IMR-90 (cell line): ENCODE results near the gene AGBL5. TPM values are rescaled to one million over a fixed set of nuclear protein-coding genes. Genes with fewer than 3 reads are reported as not detected.

Source experiments
- ATAC-seq: fragments of 200-7000 bp; cut with Tn5 transposase; 2 replicates; pipeline ENCODE4 v1.9.1; 2020; ENCODE audit warnings: low read depth, mild to moderate bottlenecking, moderate library complexity
- BruUV-seq: library from RNA; stranded (reverse); fragments of 400-500 nt; replicated peaks from 2 replicates; lab custom pipeline; 2021; lab: Mats Ljungman, UMichigan
- CTCF ChIA-PET: fragments of 300-600 bp; formaldehyde crosslinking; extraction: SDS; loops from one replicate; lab custom pipeline; 2021; ENCODE audit warnings: antibody characterized with exemption; lab: Yijun Ruan, JAX
- POLR2A ChIA-PET: fragments of 300-600 bp; sonication (Branson Sonifier 250); formaldehyde crosslinking; loops from one replicate; lab custom pipeline; 2022; ENCODE audit warnings: antibody characterized with exemption; ENCODE audit not compliant: unreplicated experiment; lab: Charles Lee
- DNase-seq: peaks from one replicate; pipeline ENCODE4 v3.0.0; 2013
- H2AFZ ChIP-seq: replicated peaks from 2 replicates; pipeline ENCODE3; 2013; ENCODE audit warnings: low read length, mild to moderate bottlenecking; ENCODE audit not compliant: poor library complexity
- H2AK5ac ChIP-seq: 2 replicates; pipeline ENCODE4 v1.6.1; 2013; ENCODE audit warnings: low read depth, low read length, inconsistent platforms
- H2AK9ac ChIP-seq: replicated peaks from 2 replicates; pipeline ENCODE3; 2013; ENCODE audit warnings: mild to moderate bottlenecking, low read depth, low read length, moderate library complexity; ENCODE audit not compliant: poor library complexity
- H2BK120ac ChIP-seq: 2 replicates; pipeline ENCODE4 v1.6.1; 2013; ENCODE audit warnings: low read depth, low read length, inconsistent platforms
- H2BK15ac ChIP-seq: 3 replicates; pipeline ENCODE4 v1.6.1; 2013; ENCODE audit warnings: low read depth, low read length, inconsistent platforms
- H2BK20ac ChIP-seq: 2 replicates; pipeline ENCODE4 v1.6.1; 2013; ENCODE audit warnings: low read depth, mild to moderate bottlenecking, inconsistent platforms, low read length, moderate library complexity
- H2BK5ac ChIP-seq: 2 replicates; pipeline ENCODE4 v1.6.1; 2013; ENCODE audit warnings: mild to moderate bottlenecking, low read depth, low read length, inconsistent platforms; ENCODE audit not compliant: poor library complexity, severe bottlenecking
- H3K14ac ChIP-seq: replicated peaks from 2 replicates; pipeline ENCODE4 v1.6.1; 2013; ENCODE audit warnings: low read depth, low read length, inconsistent platforms
- H3K18ac ChIP-seq: 2 replicates; pipeline ENCODE4 v1.6.1; 2013; ENCODE audit warnings: low read depth, low read length, control low read depth
- H3K23ac ChIP-seq: 2 replicates; pipeline ENCODE4 v1.6.1; 2013; ENCODE audit warnings: low read depth, low read length, inconsistent platforms
- H3K27ac ChIP-seq: 2 replicates; pipeline ENCODE4 v1.5.1; 2013; ENCODE audit warnings: mild to moderate bottlenecking, control low read depth, low read length; ENCODE audit not compliant: insufficient read depth
- H3K27me3 ChIP-seq: 2 replicates; pipeline ENCODE4 v1.6.1; 2013; ENCODE audit warnings: low read length; ENCODE audit not compliant: control insufficient read depth, insufficient read depth
- H3K36me3 ChIP-seq: 2 replicates; pipeline ENCODE4 v1.6.1; 2013; ENCODE audit warnings: low read length, mixed read lengths; ENCODE audit not compliant: control insufficient read depth, insufficient read depth
- H3K4ac ChIP-seq: 2 replicates; pipeline ENCODE4 v1.6.1; 2013; ENCODE audit warnings: low read depth, low read length, inconsistent platforms
- H3K4me1 ChIP-seq: 2 replicates; pipeline ENCODE4 v1.6.1; 2013; ENCODE audit warnings: low read length, mixed read lengths; ENCODE audit not compliant: control insufficient read depth, insufficient read depth
- H3K4me2 ChIP-seq: 2 replicates; pipeline ENCODE4 v1.6.1; 2013; ENCODE audit warnings: low read depth, mild to moderate bottlenecking, control low read depth, low read length, moderate library complexity
- H3K4me3 ChIP-seq: 2 replicates; pipeline ENCODE4 v1.5.1; 2013; ENCODE audit warnings: low read depth, mild to moderate bottlenecking, control low read depth, low read length, moderate library complexity; ENCODE audit not compliant: insufficient read depth
- H3K56ac ChIP-seq: 2 replicates; pipeline ENCODE4 v1.6.1; 2013; ENCODE audit warnings: low read length, inconsistent platforms; ENCODE audit not compliant: insufficient read depth; ENCODE audit errors: extremely low read depth
- H3K79me1 ChIP-seq, 2 experiments: 2 replicates each; pipeline ENCODE4 v1.6.1; 2013; ENCODE audit warnings: low read length in 2 of 2, inconsistent platforms in 1 of 2, low read depth in 1 of 2
- H3K9ac ChIP-seq: 2 replicates; pipeline ENCODE4 v1.6.1; 2013; ENCODE audit warnings: low read depth, low read length, control low read depth
- H3K9me1 ChIP-seq: 2 replicates; pipeline ENCODE4 v1.6.1; 2013; ENCODE audit warnings: low read length, inconsistent platforms; ENCODE audit not compliant: insufficient read depth
- H3K9me3 ChIP-seq: 2 replicates; pipeline ENCODE4 v1.6.1; 2013; ENCODE audit warnings: low read length; ENCODE audit not compliant: control insufficient read depth, insufficient read depth
- H4K20me1 ChIP-seq: 2 replicates; pipeline ENCODE4 v1.6.1; 2013; ENCODE audit warnings: low read length, inconsistent platforms; ENCODE audit not compliant: insufficient read depth
- H4K5ac ChIP-seq: 2 replicates; pipeline ENCODE4 v1.6.1; 2013; ENCODE audit warnings: mild to moderate bottlenecking, low read depth, low read length, control low read depth
- H4K8ac ChIP-seq, 2 experiments: 2 replicates each; pipeline ENCODE4 v1.6.1; 2013; ENCODE audit warnings: low read depth in 2 of 2, low read length in 2 of 2, control low read depth in 1 of 2, inconsistent platforms in 1 of 2
- H4K91ac ChIP-seq: 2 replicates; pipeline ENCODE4 v1.6.1; 2013; ENCODE audit warnings: low read depth, low read length, inconsistent platforms; ENCODE audit not compliant: insufficient read depth
- BHLHE40 ChIP-seq: fragments of 150-350 bp; IDR thresholded peaks from 2 replicates; pipeline ENCODE4 v1.6.1; 2016; ENCODE audit warnings: mild to moderate bottlenecking, low read depth, low read length
- CEBPB ChIP-seq: IDR thresholded peaks from 2 replicates; pipeline ENCODE4 v1.6.1; 2012; ENCODE audit warnings: low read depth, low read length, improper control_type of control experiment
- CHD1 ChIP-seq: IDR thresholded peaks from 2 replicates; pipeline ENCODE4 v1.6.1; 2012; ENCODE audit warnings: low read depth, low read length, improper control_type of control experiment
- FOS ChIP-seq: fragments of 150-350 bp; IDR thresholded peaks from 2 replicates; pipeline ENCODE4 v1.6.1; 2016; ENCODE audit warnings: low read depth, low read length
- MAFK ChIP-seq: IDR thresholded peaks from 2 replicates; pipeline ENCODE4 v1.6.1; 2012; ENCODE audit warnings: low read depth, low read length, improper control_type of control experiment
- MAZ ChIP-seq: IDR thresholded peaks from 2 replicates; pipeline ENCODE4 v1.6.1; 2012; ENCODE audit warnings: low read depth, mild to moderate bottlenecking, low read length, improper control_type of control experiment, moderate library complexity, borderline replicate concordance
- MXI1 ChIP-seq: IDR thresholded peaks from 2 replicates; pipeline ENCODE4 v1.6.1; 2012; ENCODE audit warnings: low read depth, mild to moderate bottlenecking, low read length, moderate library complexity, borderline replicate concordance
- NFE2L2 ChIP-seq: fragments of 150-350 bp; IDR thresholded peaks from 2 replicates; pipeline ENCODE4 v1.6.1; 2016; ENCODE audit warnings: low read depth, mild to moderate bottlenecking, low read length
- POLR2A ChIP-seq: IDR thresholded peaks from 2 replicates; pipeline ENCODE4 v1.6.1; 2012; ENCODE audit warnings: mild to moderate bottlenecking, low read depth, low read length
- RAD21 ChIP-seq: IDR thresholded peaks from 2 replicates; pipeline ENCODE4 v1.6.1; 2012; ENCODE audit warnings: low read length, improper control_type of control experiment
- RCOR1 ChIP-seq: IDR thresholded peaks from 2 replicates; pipeline ENCODE4 v1.6.1; 2012; ENCODE audit warnings: mild to moderate bottlenecking, low read length, improper control_type of control experiment; ENCODE audit not compliant: insufficient replicate concordance
- SMC3 ChIP-seq: fragments of 150-350 bp; IDR thresholded peaks from 2 replicates; pipeline ENCODE4 v1.6.1; 2016; ENCODE audit warnings: low read depth, mild to moderate bottlenecking, antibody characterized with exemption, low read length, moderate library complexity
- WGBS, 2 experiments: methylation state at CpG; one replicate each; pipeline versions ENCODE4 v1.1.5 to v1.1.7; 2013; ENCODE audit warnings: missing lambda C conversion rate in 2 of 2; ENCODE audit not compliant: insufficient read length in 1 of 2; ENCODE audit errors: extremely low coverage in 2 of 2; 5-methylcytosine and 5-hydroxymethylcytosine counted together
- dilution Hi-C: fragments of 300-500 bp; cut with HindIII; formaldehyde crosslinking; loops from one replicate; pipeline ENCODE4 v1.14.3; 2018; ENCODE audit warnings: low sequenced_read_pairs; ENCODE audit not compliant: unreplicated experiment
- in situ Hi-C: fragments of 300-500 bp; cut with MboI; formaldehyde crosslinking; loops from 3 replicates; pipeline ENCODE4 v1.14.3; 2019; ENCODE audit warnings: low sequenced_read_pairs, inconsistent platforms, mixed read lengths
- intact Hi-C: fragments of 100-400 bp; cut with micrococcal nuclease; formaldehyde crosslinking; loops from 2 replicates; pipeline ENCODE4 v1.10.0; 2022
- polyA plus RNA-seq, 3 experiments: library from polyadenylated mRNA; depleted of rRNA; stranded (reverse); fragments of >200 nt; gene quantifications; 2 replicates each; pipeline ENCODE4 v1.2.3, GENCODE V29; 2012; ENCODE audit warnings: low replicate concordance in 1 of 3
- total RNA-seq: library from RNA; depleted of rRNA; stranded (reverse); fragments of >200 nt; gene quantifications from 2 replicates; pipeline ENCODE4 v1.2.3, GENCODE V29; 2012
- TF ChIP-seq, protein P1 (sequence below): fragments of 150-350 bp; IDR thresholded peaks from 2 replicates; pipeline ENCODE4 v1.6.1; 2016; ENCODE audit warnings: low read depth, mild to moderate bottlenecking, low read length, moderate library complexity, borderline replicate concordance
- TF ChIP-seq, protein P2 (sequence below): fragments of 150-350 bp; IDR thresholded peaks from 2 replicates; pipeline ENCODE4 v1.6.1; 2017; ENCODE audit warnings: mild to moderate bottlenecking, antibody characterized with exemption, low read length, low read depth
- TF ChIP-seq, protein P3 (sequence below): conservative IDR thresholded peaks from 2 replicates; pipeline ENCODE4 v1.5.1; 2012; ENCODE audit warnings: mild to moderate bottlenecking, low read depth, low read length, improper control_type of control experiment

The AGBL5 gene
- total and polyA plus RNA-seq, 2 of the 4 experiments (the other 2 are of a cell fraction): 19.0 to 26.2 TPM

DNA sequence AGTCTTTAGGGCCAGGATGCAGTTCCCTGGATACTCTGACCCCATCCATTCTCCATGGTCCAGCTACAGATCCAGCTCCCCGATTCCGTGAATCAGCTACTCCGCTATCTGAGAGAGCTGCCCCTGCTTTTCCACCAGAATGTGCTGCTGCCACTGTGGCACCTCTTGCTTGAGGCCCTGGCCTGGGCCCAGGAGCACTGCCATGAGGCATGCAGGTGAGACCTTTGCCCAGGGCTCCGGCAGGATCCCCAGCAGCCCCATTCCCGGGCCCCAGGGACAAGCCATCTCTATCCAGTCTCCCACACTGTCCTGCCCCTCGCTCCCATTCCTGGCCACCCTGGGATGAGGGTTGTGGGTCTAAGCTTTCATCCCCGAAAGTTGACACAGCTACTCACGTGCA, 11.2 kb upstream of the AGBL5 start:
- no TSS peak for BruUV-seq
- CTCF ChIA-PET: no interaction called here

More for the DNA sequence above, 11.2 kb upstream of the AGBL5 start:
- no peak overlapping the region for H2BK5ac ChIP-seq
- no peak for ATAC-seq
- in situ Hi-C loops: no loop called here
- H3K18ac ChIP-seq: no peak overlapping the region
- peaks cover 4% of the 10 kb centered on the region; the same call in 1 of the 2 replicates for H3K4me1 ChIP-seq
- H3K23ac ChIP-seq: no peak overlapping the region
- no peak overlapping the region for H3K4me2 ChIP-seq
- no peak overlapping the region for H4K91ac ChIP-seq
- H2BK120ac ChIP-seq: no peak overlapping the region
- H3K36me3 ChIP-seq: peaks cover 69% of the 10 kb centered on the region
- H2AK5ac ChIP-seq: no peak overlapping the region
- no peak overlapping the region for H2BK20ac ChIP-seq
- H3K9ac ChIP-seq: no peak overlapping the region
- intact Hi-C loops: no loop called here
- no peak overlapping the region for H3K56ac ChIP-seq
- no peak for DNase-seq
- no peak overlapping the region for H2AFZ ChIP-seq
- H3K14ac ChIP-seq: no peak overlapping the region
- no peaks in the 10 kb centered on the region for H3K27me3 ChIP-seq
- peaks cover 9% of the 10 kb centered on the region for H3K9me1 ChIP-seq
- POLR2A ChIA-PET: no interaction called here
- peaks cover 17 to 50% of the 10 kb centered on the region in 2 experiments for H3K79me1 ChIP-seq
- 97% methylated on average over 4 of the region's 8 CpGs; no CpG with 5 or more reads in 1 of the 2 experiments for WGBS, 2 experiments
- H3K4me3 ChIP-seq: no peak overlapping the region
- no peak overlapping the region for H3K4ac ChIP-seq
- H3K27ac ChIP-seq: no peak overlapping the region
- TF ChIP-seq FOS (no peak), RCOR1 (no peak), MAZ (no peak), SMC3 (no peak), MAFK (no peak), RAD21 (no peak), BHLHE40 (no peak), NFE2L2 (no peak), CEBPB (no peak), MXI1 (no peak), CHD1 (no peak), POLR2A (no peak)
- TF ChIP-seq, protein P1, sequence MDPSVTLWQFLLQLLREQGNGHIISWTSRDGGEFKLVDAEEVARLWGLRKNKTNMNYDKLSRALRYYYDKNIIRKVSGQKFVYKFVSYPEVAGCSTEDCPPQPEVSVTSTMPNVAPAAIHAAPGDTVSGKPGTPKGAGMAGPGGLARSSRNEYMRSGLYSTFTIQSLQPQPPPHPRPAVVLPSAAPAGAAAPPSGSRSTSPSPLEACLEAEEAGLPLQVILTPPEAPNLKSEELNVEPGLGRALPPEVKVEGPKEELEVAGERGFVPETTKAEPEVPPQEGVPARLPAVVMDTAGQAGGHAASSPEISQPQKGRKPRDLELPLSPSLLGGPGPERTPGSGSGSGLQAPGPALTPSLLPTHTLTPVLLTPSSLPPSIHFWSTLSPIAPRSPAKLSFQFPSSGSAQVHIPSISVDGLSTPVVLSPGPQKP: no peak
- TF ChIP-seq, protein P2, sequence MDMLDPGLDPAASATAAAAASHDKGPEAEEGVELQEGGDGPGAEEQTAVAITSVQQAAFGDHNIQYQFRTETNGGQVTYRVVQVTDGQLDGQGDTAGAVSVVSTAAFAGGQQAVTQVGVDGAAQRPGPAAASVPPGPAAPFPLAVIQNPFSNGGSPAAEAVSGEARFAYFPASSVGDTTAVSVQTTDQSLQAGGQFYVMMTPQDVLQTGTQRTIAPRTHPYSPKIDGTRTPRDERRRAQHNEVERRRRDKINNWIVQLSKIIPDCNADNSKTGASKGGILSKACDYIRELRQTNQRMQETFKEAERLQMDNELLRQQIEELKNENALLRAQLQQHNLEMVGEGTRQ: no peak
- TF ChIP-seq, protein P3, sequence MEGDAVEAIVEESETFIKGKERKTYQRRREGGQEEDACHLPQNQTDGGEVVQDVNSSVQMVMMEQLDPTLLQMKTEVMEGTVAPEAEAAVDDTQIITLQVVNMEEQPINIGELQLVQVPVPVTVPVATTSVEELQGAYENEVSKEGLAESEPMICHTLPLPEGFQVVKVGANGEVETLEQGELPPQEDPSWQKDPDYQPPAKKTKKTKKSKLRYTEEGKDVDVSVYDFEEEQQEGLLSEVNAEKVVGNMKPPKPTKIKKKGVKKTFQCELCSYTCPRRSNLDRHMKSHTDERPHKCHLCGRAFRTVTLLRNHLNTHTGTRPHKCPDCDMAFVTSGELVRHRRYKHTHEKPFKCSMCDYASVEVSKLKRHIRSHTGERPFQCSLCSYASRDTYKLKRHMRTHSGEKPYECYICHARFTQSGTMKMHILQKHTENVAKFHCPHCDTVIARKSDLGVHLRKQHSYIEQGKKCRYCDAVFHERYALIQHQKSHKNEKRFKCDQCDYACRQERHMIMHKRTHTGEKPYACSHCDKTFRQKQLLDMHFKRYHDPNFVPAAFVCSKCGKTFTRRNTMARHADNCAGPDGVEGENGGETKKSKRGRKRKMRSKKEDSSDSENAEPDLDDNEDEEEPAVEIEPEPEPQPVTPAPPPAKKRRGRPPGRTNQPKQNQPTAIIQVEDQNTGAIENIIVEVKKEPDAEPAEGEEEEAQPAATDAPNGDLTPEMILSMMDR: no peak
- H4K5ac ChIP-seq: no peak overlapping the region
- H4K8ac ChIP-seq: no peak overlapping the region
- dilution Hi-C loops: no loop called here
- H4K20me1 ChIP-seq: peaks cover 28% of the 10 kb centered on the region
- no peak overlapping the region for H2BK15ac ChIP-seq
- no peaks in the 10 kb centered on the region for H3K9me3 ChIP-seq
- H2AK9ac ChIP-seq: no peak overlapping the region
